ENCODE results near the gene ADORA1. TPM values are rescaled to one million over a fixed set of nuclear protein-coding genes. Genes with fewer than 3 reads are reported as not detected.

ADORA1 gene
- total and polyA plus RNA-seq, 4 experiments from 2014 or later, result 0.10 TPM; not detected in 3

DNA sequence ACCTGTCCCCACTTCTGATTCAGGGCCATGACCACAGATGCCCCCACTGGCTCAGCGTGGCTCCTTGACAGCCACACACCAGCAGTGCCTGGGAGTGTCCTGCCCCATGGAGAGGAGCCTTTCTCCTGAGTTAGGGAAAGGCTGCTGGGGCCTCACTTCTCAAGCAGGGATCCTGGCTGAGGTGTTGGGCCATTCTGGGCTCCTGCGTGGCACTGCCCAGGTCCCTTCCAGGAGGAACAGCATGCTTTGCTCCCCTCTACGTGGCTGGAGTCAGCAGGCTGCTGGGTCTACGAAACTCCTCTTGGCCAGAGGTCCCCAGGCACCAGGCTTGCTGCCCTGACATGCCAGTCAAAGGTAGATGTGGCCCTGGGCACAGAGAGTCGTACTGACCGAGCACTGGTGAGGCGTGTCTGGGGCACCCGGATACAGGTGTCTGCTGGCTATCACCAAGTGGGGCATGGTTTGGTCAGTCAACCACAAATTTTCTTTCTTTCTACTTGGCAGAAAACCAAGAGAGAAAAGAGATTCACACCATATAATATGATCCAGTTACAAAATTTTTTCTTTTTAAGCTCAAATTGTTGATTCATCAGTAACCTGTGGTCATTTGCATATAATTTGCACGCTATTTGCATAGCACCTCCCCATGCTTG, 4.1 kb downstream of the ADORA1 start:
- no peak overlapping the region for H3K27ac Mint-ChIP-seq
- peaks cover 15 to 21% of the 10 kb centered on the region in 2 donors for H3K27me3 Mint-ChIP-seq
- peaks cover 0 to 5% (median 0%) of the 10 kb centered on the region in 8 donors for H3K9me3 Mint-ChIP-seq
- no peaks in the 10 kb centered on the region for H3K36me3 Mint-ChIP-seq
- Histone ChIP-seq H3K27ac (ENCODE audit: low read depth, low read length) (no peak overlapping the region), H3K27me3 (ENCODE audit: insufficient read depth, low read length) (peaks cover 18% of the 10 kb centered on the region), H3K36me3 (ENCODE audit: insufficient read depth, low read length) (no peaks in the 10 kb centered on the region), H3K9me3 (ENCODE audit: control insufficient read depth in 1 of 2, low read length in 2 of 2) (no peaks in the 10 kb centered on the region), H3K4me3 (ENCODE audit: low read length in 2 of 2) (no peak overlapping the region), H3K4me1 (ENCODE audit: insufficient read depth, low read length) (peaks cover 5% of the 10 kb centered on the region)
- POLR2A ChIA-PET (ENCODE audit: partially characterized antibody), result no interaction called here
- intact Hi-C loops (cut with micrococcal nuclease), result no loop called here
- no peak overlapping the region for H3K4me3 Mint-ChIP-seq
- H3K4me1 Mint-ChIP-seq, result peaks cover 9 to 17% (median 12%) of the 10 kb centered on the region in 4 donors
- CTCF ChIA-PET (ENCODE audit: partially characterized antibody), result no interaction called here
- DNase-seq, result no peak

DNA sequence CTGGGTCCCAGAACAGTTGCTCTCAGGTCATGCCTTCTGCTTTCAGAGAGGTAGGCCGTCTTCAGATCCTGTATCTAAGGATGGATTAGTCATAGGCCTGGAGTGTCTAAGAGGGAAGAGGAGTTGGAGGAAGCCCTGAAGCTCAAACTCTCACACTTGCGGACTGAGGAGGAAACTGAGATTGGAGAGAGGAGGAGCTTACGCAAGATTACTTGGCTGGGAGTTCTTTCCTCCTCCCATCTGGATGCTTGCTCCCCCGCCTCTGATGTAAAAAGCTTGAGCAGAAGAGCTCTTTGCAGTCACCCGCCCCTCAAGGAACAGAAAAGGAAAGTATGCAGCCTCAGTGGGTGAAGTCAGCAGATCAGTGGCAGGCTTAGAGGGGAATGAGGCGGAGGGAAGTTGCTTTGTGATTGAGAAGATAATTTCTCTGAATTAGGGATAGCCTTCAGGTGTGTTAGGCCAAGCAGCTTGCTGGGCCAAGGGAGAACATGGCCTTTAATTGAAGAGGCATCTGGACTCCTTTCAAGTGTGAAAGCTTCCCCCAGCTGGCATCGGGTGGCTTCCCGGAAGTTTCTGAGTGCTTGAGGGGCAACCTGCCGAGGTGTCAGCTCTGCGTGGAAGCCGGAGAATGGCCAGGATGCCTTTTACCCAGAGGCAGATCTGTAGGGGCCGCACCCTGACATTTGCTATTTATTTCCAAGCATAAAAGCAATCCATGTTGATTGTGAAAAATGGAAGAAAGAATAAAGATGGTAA, 6.6 kb downstream of the ADORA1 start:
- no peaks in the 10 kb centered on the region for H3K36me3 Mint-ChIP-seq
- Histone ChIP-seq H3K27me3 (ENCODE audit: insufficient read depth, low read length) (peaks cover 7% of the 10 kb centered on the region), H3K36me3 (ENCODE audit: insufficient read depth, low read length) (no peaks in the 10 kb centered on the region), H3K9me3 (ENCODE audit: control insufficient read depth in 1 of 2, low read length in 2 of 2) (no peaks in the 10 kb centered on the region), H3K27ac (ENCODE audit: low read depth, low read length) (no peak overlapping the region), H3K4me1 (ENCODE audit: insufficient read depth, low read length) (peaks cover 5% of the 10 kb centered on the region), H3K4me3 (ENCODE audit: low read length in 2 of 2) (no peak overlapping the region)
- no peak overlapping the region for H3K27ac Mint-ChIP-seq
- no peaks in the 10 kb centered on the region for H3K9me3 Mint-ChIP-seq
- DNase-seq, result no peak
- CTCF ChIA-PET (ENCODE audit: partially characterized antibody), result interaction anchor here (1.6 kb wide), 1 partner anchor 11 kb away, joined by 3 read pairs; no protein-coding TSS in a partner anchor
- peaks cover 1 to 7% (median 4%) of the 10 kb centered on the region in 4 donors for H3K4me1 Mint-ChIP-seq
- peaks cover 5 to 9% of the 10 kb centered on the region in 2 donors for H3K27me3 Mint-ChIP-seq
- intact Hi-C loops (cut with micrococcal nuclease), result no loop called here
- no peak overlapping the region for H3K4me3 Mint-ChIP-seq
- POLR2A ChIA-PET (ENCODE audit: partially characterized antibody), result no interaction called here

DNA sequence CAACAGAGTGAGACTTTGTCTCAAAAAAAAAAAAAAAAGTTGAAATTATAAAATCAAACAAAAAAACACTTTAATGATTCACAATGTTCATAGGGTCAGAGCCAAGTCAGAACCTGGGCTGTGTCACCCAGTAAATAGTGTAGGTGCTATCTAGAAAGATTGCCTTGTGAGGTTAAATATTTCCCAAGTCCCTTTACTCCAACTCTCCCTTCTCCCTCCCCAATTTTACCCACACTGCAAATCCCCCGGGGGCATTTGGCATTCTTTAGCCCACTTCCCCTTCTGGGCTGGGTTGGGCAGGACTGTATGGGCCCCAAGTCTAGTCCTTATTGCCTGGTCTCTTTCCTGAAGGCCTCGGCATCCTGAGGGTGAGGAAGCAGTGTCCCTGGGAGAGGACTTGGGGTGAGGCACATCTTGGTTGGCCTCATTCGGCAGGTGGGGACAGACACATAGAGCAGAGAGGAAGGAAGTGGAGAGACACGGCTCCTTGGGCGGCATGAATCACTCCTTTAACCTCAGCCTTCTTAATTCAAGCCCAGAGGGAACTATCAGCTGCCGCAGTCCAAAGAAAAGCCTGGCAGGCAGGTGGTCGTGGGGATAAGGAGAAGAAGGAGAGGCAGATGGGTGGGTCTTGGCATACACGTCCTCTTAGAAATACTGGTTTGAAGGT, 8.2 kb downstream of the ADORA1 start:
- Mint-ChIP-seq H3K4me3 (no peak overlapping the region), H3K9me3 (no peaks in the 10 kb centered on the region), H3K4me1 (peaks cover 1 to 7% (median 4%) of the 10 kb centered on the region in 4 donors), H3K27me3 (peaks cover 3 to 6% of the 10 kb centered on the region in 2 donors), H3K36me3 (no peaks in the 10 kb centered on the region), H3K27ac (peak overlapping the region in 1 of 7 donors; percentile 53)
- Histone ChIP-seq H3K27ac (ENCODE audit: low read depth, low read length) (no peak overlapping the region), H3K27me3 (ENCODE audit: insufficient read depth, low read length) (peaks cover 7% of the 10 kb centered on the region), H3K4me3 (ENCODE audit: low read length in 2 of 2) (no peak overlapping the region), H3K9me3 (ENCODE audit: control insufficient read depth in 1 of 2, low read length in 2 of 2) (no peaks in the 10 kb centered on the region), H3K36me3 (ENCODE audit: insufficient read depth, low read length) (no peaks in the 10 kb centered on the region), H3K4me1 (ENCODE audit: insufficient read depth, low read length) (peaks cover 5% of the 10 kb centered on the region)
- POLR2A ChIA-PET (ENCODE audit: partially characterized antibody), result no interaction called here
- DNase-seq, result no peak
- CTCF ChIA-PET (ENCODE audit: partially characterized antibody), result no interaction called here
- intact Hi-C loops (cut with micrococcal nuclease), result no loop called here

DNA sequence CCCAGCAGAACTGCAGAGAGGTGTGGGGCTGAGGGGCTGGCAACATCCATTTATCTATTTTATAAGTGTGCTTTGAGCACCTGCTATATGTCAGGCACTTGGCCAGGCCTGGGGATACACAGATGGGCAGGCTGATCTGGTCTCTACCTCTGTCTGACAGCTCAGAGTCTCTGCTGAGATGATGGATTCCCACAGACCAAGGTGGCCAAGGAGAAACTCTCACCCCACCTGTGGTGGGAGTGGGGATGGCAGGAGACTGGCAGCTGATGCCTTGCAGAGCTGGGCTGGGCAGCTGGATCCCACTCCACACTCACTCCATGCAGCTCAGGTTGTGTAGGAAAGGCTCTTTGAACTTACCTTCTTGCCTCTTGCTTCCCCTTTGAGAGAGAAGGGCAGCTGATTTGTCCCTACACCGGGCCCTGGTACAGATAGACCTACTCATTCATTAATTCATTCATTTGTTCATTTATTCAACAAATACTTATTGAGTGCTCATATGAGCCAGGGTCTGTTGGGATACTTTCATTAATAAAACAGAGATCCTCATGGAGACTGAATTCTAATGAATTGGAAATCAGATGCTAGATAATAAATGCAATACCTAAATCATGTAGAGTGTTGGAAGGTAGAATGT, 9.0 kb downstream of the ADORA1 start:
- Histone ChIP-seq H3K36me3 (ENCODE audit: insufficient read depth, low read length) (no peaks in the 10 kb centered on the region), H3K27ac (ENCODE audit: low read depth, low read length) (no peak overlapping the region), H3K4me1 (ENCODE audit: insufficient read depth, low read length) (peaks cover 5% of the 10 kb centered on the region), H3K9me3 (ENCODE audit: control insufficient read depth in 1 of 2, low read length in 2 of 2) (no peaks in the 10 kb centered on the region), H3K27me3 (ENCODE audit: insufficient read depth, low read length) (peaks cover 7% of the 10 kb centered on the region), H3K4me3 (ENCODE audit: low read length in 2 of 2) (no peak overlapping the region)
- Mint-ChIP-seq H3K36me3 (no peaks in the 10 kb centered on the region), H3K4me1 (peaks cover 1 to 7% (median 4%) of the 10 kb centered on the region in 4 donors), H3K27me3 (peaks cover 3 to 6% of the 10 kb centered on the region in 2 donors), H3K9me3 (no peaks in the 10 kb centered on the region), H3K4me3 (no peak overlapping the region), H3K27ac (peak overlapping the region in 1 of 7 donors; percentile 46)
- CTCF ChIA-PET (ENCODE audit: partially characterized antibody), result no interaction called here
- DNase-seq, result no peak
- POLR2A ChIA-PET (ENCODE audit: partially characterized antibody), result no interaction called here
- intact Hi-C loops (cut with micrococcal nuclease), result no loop called here

DNA sequence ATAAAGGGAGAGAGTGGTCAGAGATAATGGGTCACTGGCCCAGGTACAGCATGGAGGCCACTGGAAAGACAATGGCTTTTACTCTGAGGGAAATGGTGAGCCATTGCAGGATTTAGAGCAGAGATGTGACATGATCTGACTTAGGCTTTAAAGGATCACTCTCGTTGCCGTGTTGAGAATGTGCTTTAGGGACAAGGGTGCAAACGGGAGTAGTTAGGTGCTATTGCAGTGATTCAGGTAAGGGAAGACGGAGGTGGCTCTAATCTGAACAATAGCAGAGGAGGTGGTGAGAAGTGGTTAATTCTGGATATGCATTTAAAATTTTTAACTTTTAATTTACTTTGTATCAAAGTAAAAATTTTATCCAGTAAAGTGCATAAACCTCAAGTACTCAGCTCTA, 9.8 kb downstream of the ADORA1 start:
- Histone ChIP-seq H3K27me3 (ENCODE audit: insufficient read depth, low read length) (peaks cover 7% of the 10 kb centered on the region), H3K4me1 (ENCODE audit: insufficient read depth, low read length) (peaks cover 5% of the 10 kb centered on the region), H3K27ac (ENCODE audit: low read depth, low read length) (no peak overlapping the region), H3K36me3 (ENCODE audit: insufficient read depth, low read length) (no peaks in the 10 kb centered on the region), H3K9me3 (ENCODE audit: control insufficient read depth in 1 of 2, low read length in 2 of 2) (no peaks in the 10 kb centered on the region), H3K4me3 (ENCODE audit: low read length in 2 of 2) (no peak overlapping the region)
- H3K36me3 Mint-ChIP-seq, result no peaks in the 10 kb centered on the region
- ChIA-PET CTCF (ENCODE audit: partially characterized antibody) (no interaction called here), POLR2A (ENCODE audit: partially characterized antibody) (no interaction called here)
- intact Hi-C loops (cut with micrococcal nuclease), result no loop called here
- H3K4me3 Mint-ChIP-seq, result no peak overlapping the region
- peaks cover 1 to 7% (median 4%) of the 10 kb centered on the region in 4 donors for H3K4me1 Mint-ChIP-seq
- no peak for DNase-seq
- H3K9me3 Mint-ChIP-seq, result peaks cover 0 to 2% (median 0%) of the 10 kb centered on the region in 8 donors
- peaks cover 1 to 7% of the 10 kb centered on the region in 2 donors for H3K27me3 Mint-ChIP-seq
- H3K27ac Mint-ChIP-seq, result no peak overlapping the region

DNA sequence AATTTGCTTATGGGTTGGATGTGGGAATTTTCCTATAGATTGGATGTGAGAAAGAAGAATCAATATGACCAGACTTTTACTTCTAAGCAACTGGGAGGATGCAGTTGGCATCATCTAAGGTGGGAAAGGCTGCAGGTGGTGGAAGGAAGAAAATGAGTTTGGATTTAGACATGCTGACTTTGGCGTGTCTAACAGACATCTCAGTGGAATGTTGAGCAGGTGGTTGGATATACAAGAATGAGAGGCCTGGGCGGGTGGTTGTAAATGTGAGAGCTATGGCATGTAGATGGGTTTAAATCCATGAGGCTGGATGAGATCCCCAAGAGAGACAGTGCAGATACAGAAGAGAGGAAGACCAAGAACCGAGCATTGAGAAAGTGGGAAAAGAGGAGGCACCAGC, 10.5 kb downstream of the ADORA1 start:
- H3K27ac Mint-ChIP-seq, result no peak overlapping the region
- no peak for DNase-seq
- H3K27ac ChIP-seq (ENCODE audit: low read depth, low read length), result no peak overlapping the region
- H3K27me3 ChIP-seq (ENCODE audit: insufficient read depth, low read length), result peaks cover 7% of the 10 kb centered on the region
- H3K4me3 ChIP-seq (ENCODE audit: low read length in 2 of 2), result no peak overlapping the region
- peaks cover 1 to 7% (median 4%) of the 10 kb centered on the region in 4 donors for H3K4me1 Mint-ChIP-seq
- intact Hi-C loops (cut with micrococcal nuclease), result no loop called here
- ChIA-PET CTCF (ENCODE audit: partially characterized antibody) (no interaction called here), POLR2A (ENCODE audit: partially characterized antibody) (no interaction called here)
- peaks cover 0 to 3% (median 0%) of the 10 kb centered on the region in 8 donors for H3K9me3 Mint-ChIP-seq
- H3K4me3 Mint-ChIP-seq, result no peak overlapping the region
- no peaks in the 10 kb centered on the region for H3K36me3 ChIP-seq (ENCODE audit: insufficient read depth, low read length)
- peaks cover 5% of the 10 kb centered on the region for H3K4me1 ChIP-seq (ENCODE audit: insufficient read depth, low read length)
- H3K9me3 ChIP-seq (ENCODE audit: control insufficient read depth in 1 of 2, low read length in 2 of 2), result no peaks in the 10 kb centered on the region
- H3K27me3 Mint-ChIP-seq, result peaks cover 0 to 7% of the 10 kb centered on the region in 2 donors
- no peaks in the 10 kb centered on the region for H3K36me3 Mint-ChIP-seq

DNA sequence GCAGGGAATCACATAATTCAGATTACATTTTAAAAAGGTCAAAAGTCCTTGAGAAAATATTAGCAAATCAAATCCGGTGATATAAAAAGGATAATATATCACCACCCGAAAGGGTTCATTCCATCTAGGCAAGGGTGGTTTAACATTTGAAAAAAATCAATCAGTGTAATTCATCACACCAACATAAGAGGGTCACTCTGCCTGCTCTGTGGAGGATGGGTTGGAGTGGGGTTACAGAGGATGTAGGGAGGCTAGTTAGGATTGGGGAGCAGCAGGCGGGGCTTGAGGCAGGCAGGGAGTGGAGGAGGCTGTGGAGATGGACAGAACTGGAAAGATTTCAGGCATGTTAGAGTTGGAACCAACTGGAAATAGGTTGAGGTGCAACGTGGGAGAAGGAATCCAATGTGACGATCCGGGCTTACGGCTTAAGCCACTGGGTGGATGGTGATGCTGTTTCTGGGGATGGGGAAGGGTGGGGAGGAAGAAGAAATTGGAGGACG, 12.5 kb downstream of the ADORA1 start:
- no peaks in the 10 kb centered on the region for H3K36me3 Mint-ChIP-seq
- Histone ChIP-seq H3K4me3 (ENCODE audit: low read length in 2 of 2) (no peak overlapping the region), H3K9me3 (ENCODE audit: control insufficient read depth in 1 of 2, low read length in 2 of 2) (no peaks in the 10 kb centered on the region), H3K36me3 (ENCODE audit: insufficient read depth, low read length) (no peaks in the 10 kb centered on the region), H3K4me1 (ENCODE audit: insufficient read depth, low read length) (peaks cover 5% of the 10 kb centered on the region), H3K27ac (ENCODE audit: low read depth, low read length) (no peak overlapping the region), H3K27me3 (ENCODE audit: insufficient read depth, low read length) (peaks cover 7% of the 10 kb centered on the region)
- ChIA-PET POLR2A (ENCODE audit: partially characterized antibody) (no interaction called here), CTCF (ENCODE audit: partially characterized antibody) (no interaction called here)
- peaks cover 1 to 7% (median 4%) of the 10 kb centered on the region in 4 donors for H3K4me1 Mint-ChIP-seq
- peaks cover 0 to 7% of the 10 kb centered on the region in 2 donors for H3K27me3 Mint-ChIP-seq
- no peak overlapping the region for H3K27ac Mint-ChIP-seq
- intact Hi-C loops (cut with micrococcal nuclease), result no loop called here
- DNase-seq, result no peak
- H3K9me3 Mint-ChIP-seq, result peaks cover 0 to 8% (median 0%) of the 10 kb centered on the region in 8 donors
- no peak overlapping the region for H3K4me3 Mint-ChIP-seq
